ENCODE results near the gene POLR2L. TPM values are rescaled to one million over a fixed set of nuclear protein-coding genes. Genes with fewer than 3 reads are reported as not detected.
A peak's percentile ranks its signal among the peaks of the same experiment; 100 is the strongest.

POLR2L gene
- total RNA-seq, 2 experiments from 2014 or later = 121 to 134 TPM

GRCh38 chr11:875203-875602, 32.9 kb upstream of the POLR2L start:
- no peak overlapping the region for H3K4me3 Mint-ChIP-seq
- no peaks in the 10 kb centered on the region for H3K9me3 Mint-ChIP-seq
- DNase-seq = no peak
- no peaks in the 10 kb centered on the region for H3K4me1 Mint-ChIP-seq
- H3K27me3 Mint-ChIP-seq = no peaks in the 10 kb centered on the region
- H3K36me3 Mint-ChIP-seq = peaks cover 8% of the 10 kb centered on the region
- H3K27ac Mint-ChIP-seq = no peak overlapping the region

DNA sequence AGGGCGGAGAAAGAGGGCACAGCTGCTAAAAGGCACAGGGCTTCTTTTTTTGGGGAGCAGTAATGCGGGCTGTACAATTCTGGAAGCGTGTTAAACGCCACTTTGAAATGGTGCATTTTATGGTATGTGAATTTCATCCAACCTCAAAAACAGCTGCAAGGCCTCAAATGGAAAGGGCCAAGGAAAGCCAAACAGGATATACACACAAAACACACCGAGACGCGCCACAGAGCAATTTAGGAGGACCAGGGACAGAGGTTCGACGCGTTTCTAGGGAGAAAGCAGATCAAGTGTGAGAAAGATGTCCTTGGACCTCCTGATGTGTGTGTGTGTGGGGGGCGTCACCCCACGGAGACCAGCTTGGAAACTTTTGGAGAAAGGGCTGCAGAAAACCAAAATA, 31.4 kb upstream of the POLR2L start:
- H3K27ac Mint-ChIP-seq = no peak overlapping the region
- no peaks in the 10 kb centered on the region for H3K27me3 Mint-ChIP-seq
- no peak overlapping the region for H3K4me3 Mint-ChIP-seq
- DNase-seq = no peak
- no peaks in the 10 kb centered on the region for H3K9me3 Mint-ChIP-seq
- no peaks in the 10 kb centered on the region for H3K4me1 Mint-ChIP-seq
- peaks cover 3% of the 10 kb centered on the region for H3K36me3 Mint-ChIP-seq

DNA sequence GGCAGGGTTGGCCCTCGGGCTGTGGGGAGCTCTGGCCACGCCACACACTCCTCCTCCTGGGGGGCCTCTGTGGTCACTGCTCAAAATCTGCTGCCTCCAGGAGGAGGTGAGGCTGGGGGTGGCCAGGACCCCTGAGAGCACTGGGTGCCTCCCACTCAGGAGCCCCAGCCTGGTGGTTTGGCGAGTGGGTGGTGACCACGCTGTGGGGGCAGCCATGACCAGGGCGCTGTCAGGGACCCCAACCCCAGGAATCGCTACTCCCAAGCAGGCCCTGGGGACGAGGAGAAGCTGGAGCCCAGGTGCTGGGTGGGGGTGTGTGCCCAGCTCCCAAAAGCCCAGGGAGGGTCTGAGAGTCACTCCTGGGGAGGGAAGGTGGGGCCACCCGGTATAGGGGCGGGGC, 30.5 kb upstream of the POLR2L start:
- Mint-ChIP-seq H3K27me3 (no peaks in the 10 kb centered on the region), H3K9me3 (no peaks in the 10 kb centered on the region), H3K4me3 (no peak overlapping the region), H3K36me3 (peaks cover 2% of the 10 kb centered on the region), H3K27ac (no peak overlapping the region), H3K4me1 (no peaks in the 10 kb centered on the region)
- DNase-seq = no peak

DNA sequence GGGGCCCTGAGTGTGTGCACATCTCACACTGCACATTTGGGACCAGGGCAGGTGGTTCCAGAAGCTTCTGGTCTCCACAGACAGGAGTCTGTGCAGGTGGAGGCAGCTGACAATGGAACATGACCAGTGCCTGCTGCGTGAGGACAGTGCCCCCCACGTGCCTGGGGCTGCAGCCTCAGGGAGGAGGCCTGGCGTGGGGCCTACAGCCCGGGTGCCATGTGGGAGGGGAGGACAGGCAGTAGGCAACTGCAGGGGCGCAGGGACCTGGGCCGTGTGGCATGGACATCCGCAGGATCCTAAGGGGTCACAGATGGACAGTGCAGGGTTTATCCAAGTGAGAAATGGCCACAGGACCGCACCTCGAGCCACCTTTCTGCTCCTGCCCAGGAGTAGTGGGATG, 29.1 kb upstream of the POLR2L start:
- Mint-ChIP-seq H3K4me3 (no peak overlapping the region), H3K27me3 (no peaks in the 10 kb centered on the region), H3K4me1 (no peaks in the 10 kb centered on the region), H3K27ac (no peak overlapping the region), H3K9me3 (no peaks in the 10 kb centered on the region), H3K36me3 (peaks cover 1% of the 10 kb centered on the region)
- DNase-seq = no peak

DNA sequence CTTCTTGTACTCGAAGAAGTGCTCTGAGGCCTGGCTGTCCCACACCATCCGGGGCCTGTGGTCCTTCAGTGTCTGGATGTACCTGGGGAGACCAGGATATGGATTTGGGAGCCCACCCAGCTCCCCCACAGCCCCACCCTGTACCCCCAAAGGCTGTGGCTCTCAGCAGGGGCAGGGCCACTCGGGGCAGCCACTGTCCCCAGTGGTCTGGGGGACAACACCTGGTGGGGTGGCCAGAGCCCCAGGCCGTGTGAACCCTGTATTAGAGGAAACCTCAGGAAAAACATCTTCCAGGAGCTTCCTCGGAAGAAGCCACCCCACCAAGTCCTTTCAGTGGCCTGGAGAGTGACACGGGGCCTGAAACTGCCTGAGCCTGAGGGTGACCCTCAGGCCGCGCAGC, 28.1 kb upstream of the POLR2L start:
- Mint-ChIP-seq H3K4me3 (no peak overlapping the region), H3K27me3 (no peaks in the 10 kb centered on the region), H3K4me1 (no peaks in the 10 kb centered on the region), H3K9me3 (no peaks in the 10 kb centered on the region), H3K27ac (no peak overlapping the region), H3K36me3 (peaks cover 1% of the 10 kb centered on the region)
- DNase-seq = no peak

DNA sequence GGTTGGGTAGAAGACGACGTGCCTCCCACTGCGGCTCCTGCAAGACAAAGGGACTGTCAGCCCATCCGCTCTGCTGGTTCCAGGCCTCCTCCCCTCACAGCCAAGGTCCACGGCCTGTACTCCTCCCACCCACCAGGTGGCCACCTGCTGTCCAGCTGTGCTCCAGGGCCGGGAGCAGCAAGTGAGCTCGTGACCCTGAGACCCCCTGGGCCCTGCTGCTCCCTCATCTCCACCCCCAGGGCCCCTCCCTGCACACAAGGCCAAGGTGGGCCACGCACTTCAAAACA, 27.7 kb upstream of the POLR2L start:
- H3K36me3 Mint-ChIP-seq = peaks cover 1% of the 10 kb centered on the region
- no peaks in the 10 kb centered on the region for H3K9me3 Mint-ChIP-seq
- no peak for DNase-seq
- no peak overlapping the region for H3K4me3 Mint-ChIP-seq
- no peaks in the 10 kb centered on the region for H3K4me1 Mint-ChIP-seq
- H3K27me3 Mint-ChIP-seq = no peaks in the 10 kb centered on the region
- H3K27ac Mint-ChIP-seq = no peak overlapping the region

DNA sequence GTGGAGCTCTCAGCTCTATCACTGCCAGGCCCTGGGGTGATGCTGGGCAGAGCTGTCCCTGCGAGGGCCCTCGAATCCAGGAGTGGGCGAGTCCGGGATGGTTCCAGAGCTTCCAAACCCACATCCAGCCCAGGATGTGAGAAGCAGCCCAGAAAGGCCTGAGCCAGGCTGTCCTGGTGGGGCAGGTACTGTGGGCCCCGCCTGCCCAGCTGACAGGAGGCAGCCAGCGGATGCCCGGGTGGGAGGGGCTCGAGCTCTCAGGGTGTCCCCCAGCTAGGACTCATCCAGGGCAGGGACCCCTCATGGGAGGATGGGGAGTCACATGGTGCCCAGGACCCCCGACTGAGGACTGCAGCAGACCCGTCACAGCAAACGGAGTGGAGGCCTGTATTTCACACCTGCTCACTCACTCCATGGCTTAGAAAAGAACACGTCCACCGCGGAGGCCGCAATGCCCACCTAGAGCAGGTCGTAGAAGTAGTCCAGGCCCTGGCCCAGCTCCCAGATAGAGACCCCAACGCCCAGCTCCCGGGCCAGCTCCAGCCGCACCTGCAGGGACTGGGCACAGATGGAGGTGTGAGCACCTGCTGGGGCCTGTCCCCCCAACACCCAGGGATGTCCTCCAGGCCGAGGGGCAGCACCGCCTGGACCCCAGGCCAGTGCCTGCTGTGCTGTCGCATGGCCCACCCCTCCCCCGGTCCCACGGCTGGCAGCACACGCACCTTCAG, 27.2 kb upstream of the POLR2L start:
- no peak for DNase-seq
- no peak overlapping the region for H3K27ac Mint-ChIP-seq
- H3K27me3 Mint-ChIP-seq = no peaks in the 10 kb centered on the region
- H3K4me3 Mint-ChIP-seq = no peak overlapping the region
- H3K9me3 Mint-ChIP-seq = no peaks in the 10 kb centered on the region
- H3K4me1 Mint-ChIP-seq = no peaks in the 10 kb centered on the region
- peaks cover 1% of the 10 kb centered on the region for H3K36me3 Mint-ChIP-seq

GRCh38 chr11:868802-869201, 26.5 kb upstream of the POLR2L start:
- H3K4me3 Mint-ChIP-seq = no peak overlapping the region
- H3K9me3 Mint-ChIP-seq = no peaks in the 10 kb centered on the region

DNA sequence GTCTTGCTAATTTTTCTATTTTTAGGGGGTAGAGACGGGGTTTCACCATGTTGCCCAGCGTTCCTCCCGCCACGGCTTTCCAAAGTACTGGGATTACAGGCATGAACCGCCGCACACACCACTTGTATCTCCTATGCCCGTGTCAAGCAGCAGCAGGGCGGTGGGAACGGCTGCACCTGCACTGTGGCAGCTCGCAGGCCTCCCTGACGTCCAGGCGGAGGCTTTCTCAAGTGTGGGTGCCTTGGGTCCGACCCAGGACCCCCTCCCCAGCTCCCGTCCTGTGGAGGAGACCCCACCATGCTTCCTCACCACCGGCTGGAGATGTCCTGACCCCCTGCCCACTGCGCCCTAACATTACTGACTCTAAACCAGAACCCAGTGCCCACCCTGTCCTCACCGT, 26.1 kb upstream of the POLR2L start:
- no peaks in the 10 kb centered on the region for H3K27me3 Mint-ChIP-seq
- no peak overlapping the region for H3K4me3 Mint-ChIP-seq
- no peaks in the 10 kb centered on the region for H3K9me3 Mint-ChIP-seq
- H3K27ac Mint-ChIP-seq = peak overlapping the region; percentile 54
- no peaks in the 10 kb centered on the region for H3K36me3 Mint-ChIP-seq
- no peaks in the 10 kb centered on the region for H3K4me1 Mint-ChIP-seq
- DNase-seq = no peak

More at GRCh38 chr11:868802-869201, 26.5 kb upstream of the POLR2L start:
- H3K27me3 Mint-ChIP-seq = no peaks in the 10 kb centered on the region
- no peaks in the 10 kb centered on the region for H3K4me1 Mint-ChIP-seq
- peak overlapping the region; percentile 54 for H3K27ac Mint-ChIP-seq
- H3K36me3 Mint-ChIP-seq = no peaks in the 10 kb centered on the region
- DNase-seq = no peak

DNA sequence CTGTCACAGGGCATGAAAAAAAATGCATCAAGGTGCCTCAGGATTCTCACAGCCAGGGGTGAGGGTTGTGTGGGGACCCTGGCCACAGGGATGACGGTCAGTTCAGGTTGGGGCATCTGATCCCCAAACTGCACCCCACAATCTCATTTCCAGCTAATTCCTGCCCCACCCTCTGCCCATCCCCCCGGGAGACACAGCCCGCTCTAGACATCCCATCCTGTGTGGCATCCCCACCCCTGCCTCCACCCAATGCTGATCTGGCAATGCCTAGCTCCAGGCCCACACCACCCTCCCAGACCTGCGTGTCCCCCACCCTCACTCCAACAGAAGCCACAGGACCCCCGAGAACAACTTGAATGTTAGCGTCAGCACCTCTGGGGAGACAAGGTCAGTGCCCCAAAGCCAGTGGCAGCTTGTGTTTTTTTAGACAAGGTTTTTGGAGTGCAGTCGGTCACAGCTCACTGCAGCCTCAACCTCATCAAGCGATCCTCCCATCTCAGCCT, 25.6 kb upstream of the POLR2L start:
- H3K27me3 Mint-ChIP-seq = no peaks in the 10 kb centered on the region
- no peak overlapping the region for H3K27ac Mint-ChIP-seq
- no peak for DNase-seq
- no peaks in the 10 kb centered on the region for H3K4me1 Mint-ChIP-seq
- no peaks in the 10 kb centered on the region for H3K36me3 Mint-ChIP-seq
- H3K4me3 Mint-ChIP-seq = no peak overlapping the region
- H3K9me3 Mint-ChIP-seq = no peaks in the 10 kb centered on the region

DNA sequence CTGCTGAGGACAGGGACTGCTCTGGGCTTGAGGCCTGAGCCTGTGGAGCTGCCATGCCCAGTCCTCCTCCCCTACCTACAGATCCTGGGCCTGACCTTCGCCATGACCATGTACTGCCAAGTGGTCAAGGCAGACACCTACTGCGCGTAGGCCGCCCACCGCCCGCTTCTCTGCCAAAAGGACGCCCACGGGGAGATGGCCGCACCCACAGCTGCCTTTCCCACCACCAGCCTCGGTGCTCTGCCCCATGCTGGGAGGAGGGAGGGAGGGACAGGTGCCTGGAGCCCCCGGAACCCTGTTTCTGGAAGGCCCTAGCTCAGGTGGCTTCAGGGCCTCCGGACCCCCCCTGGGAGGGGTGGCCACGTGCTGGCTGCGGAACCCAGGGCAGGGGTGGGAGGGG, 24.2 kb upstream of the POLR2L start:
- no peak for DNase-seq
- H3K27ac Mint-ChIP-seq = no peak overlapping the region
- H3K4me3 Mint-ChIP-seq = no peak overlapping the region
- no peaks in the 10 kb centered on the region for H3K4me1 Mint-ChIP-seq
- no peaks in the 10 kb centered on the region for H3K36me3 Mint-ChIP-seq
- H3K9me3 Mint-ChIP-seq = no peaks in the 10 kb centered on the region
- no peaks in the 10 kb centered on the region for H3K27me3 Mint-ChIP-seq

DNA sequence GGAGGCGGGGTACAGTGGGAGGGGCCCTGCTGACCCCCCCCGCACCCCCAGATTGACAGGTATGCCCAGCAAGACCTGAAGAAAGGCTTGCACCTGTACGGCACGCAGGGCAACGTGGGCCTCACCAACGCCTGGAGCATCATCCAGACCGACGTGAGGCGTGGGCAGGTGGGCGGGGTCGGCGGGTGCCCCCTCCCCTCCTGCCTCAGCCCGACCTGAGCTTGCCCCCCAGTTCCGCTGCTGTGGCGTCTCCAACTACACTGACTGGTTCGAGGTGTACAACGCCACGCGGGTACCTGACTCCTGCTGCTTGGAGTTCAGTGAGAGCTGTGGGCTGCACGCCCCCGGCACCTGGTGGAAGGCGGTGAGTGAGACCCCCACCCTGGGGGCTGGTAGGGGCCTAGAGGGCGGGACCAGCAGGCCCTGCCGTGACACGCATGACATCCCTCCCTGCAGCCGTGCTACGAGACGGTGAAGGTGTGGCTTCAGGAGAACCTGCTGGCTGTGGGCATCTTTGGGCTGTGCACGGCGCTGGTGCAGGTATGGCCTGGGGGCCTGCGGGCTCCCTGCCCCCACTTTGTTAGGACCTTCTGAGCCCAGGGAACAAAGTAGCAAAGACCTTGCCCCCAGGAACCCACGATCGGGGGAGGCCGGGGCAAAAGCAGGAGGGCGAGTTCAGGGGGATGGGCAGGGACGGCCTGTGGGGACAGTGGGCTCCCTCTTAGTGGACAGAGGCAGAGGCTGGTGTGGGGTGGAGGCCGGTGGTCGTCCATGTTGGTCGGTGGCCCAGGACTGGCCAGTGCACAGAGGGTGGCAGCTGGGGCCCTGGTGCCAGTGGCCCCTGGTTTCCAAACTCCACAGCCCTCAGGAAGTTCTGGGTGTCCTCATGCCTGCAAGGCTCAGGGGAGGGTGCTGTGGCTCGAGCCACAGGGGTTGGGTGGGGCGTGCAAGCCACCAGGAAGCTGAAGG, 23.4 kb upstream of the POLR2L start:
- Mint-ChIP-seq H3K9me3 (no peaks in the 10 kb centered on the region), H3K4me1 (no peaks in the 10 kb centered on the region), H3K27ac (no peak overlapping the region), H3K4me3 (no peak overlapping the region), H3K36me3 (no peaks in the 10 kb centered on the region), H3K27me3 (no peaks in the 10 kb centered on the region)
- DNase-seq = no peak

DNA sequence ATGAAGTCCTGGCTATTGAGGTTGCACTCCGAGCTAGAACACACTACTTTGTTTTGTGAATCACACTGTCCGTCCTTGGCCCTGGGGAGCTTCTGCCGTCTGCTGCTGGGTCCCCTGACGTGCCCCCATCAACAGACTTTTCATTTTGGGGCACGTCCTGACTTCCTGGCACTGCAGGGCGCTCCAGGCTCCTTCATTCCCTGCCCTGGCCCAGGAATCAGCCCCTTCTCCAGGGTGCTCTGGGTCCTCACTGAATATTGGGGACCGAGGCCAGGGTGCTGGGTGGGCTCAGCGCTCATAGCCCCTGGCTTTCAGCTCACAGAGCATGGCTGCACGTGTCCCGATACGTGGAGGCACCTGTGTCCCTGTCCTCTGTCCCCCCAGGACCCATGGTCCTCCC, 22.6 kb upstream of the POLR2L start:
- Mint-ChIP-seq H3K27ac (no peak overlapping the region), H3K36me3 (no peaks in the 10 kb centered on the region), H3K9me3 (no peaks in the 10 kb centered on the region), H3K4me1 (no peaks in the 10 kb centered on the region), H3K27me3 (no peaks in the 10 kb centered on the region), H3K4me3 (no peak overlapping the region)
- no peak for DNase-seq

DNA sequence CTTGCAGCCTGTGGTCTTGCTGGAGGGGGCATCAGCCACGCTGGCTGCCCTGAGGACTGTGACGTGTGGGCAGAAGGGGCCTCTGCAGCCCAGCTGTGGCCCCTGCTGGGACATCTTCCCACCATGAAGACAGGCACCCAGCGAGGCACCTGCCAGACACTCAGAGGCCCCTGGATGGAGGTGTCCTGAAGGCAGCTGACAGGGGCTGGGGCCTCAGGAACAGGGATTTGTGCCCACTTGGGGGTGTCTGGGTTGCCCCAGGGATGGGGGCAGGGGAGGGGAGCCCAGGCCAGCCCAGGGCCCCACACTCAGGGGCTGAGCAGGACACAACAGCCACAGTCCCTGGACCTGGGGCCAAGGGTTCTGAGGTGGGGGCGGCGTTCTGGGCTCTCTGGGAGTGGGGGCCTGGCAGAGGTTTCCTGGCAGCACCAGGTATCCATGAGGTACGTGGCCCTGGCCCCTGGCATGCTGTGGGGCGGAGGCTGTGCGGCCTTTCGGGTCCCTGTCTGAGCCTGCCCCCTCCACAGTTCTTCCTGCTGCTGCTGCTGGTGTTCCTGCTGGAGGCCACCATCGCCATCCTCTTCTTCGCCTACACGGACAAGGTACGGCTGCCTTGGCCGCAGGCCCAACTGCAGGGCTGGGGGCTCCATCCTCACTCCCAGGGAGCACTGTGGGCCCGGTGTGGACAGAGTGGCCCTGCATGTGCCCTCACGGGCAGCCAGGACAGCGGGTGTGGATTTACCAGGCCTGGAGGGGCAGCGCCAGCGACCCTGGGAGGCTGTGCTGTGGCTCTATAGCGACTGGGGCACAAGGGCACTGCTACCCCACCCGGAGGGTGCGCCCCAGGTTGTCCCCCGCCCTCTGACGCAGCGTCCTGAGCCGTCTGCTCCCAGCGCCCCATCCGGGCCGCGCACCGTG, 21.8 kb upstream of the POLR2L start:
- no peak for DNase-seq
- Mint-ChIP-seq H3K27me3 (no peaks in the 10 kb centered on the region), H3K4me3 (no peak overlapping the region), H3K4me1 (peaks cover 2% of the 10 kb centered on the region), H3K27ac (no peak overlapping the region), H3K9me3 (no peaks in the 10 kb centered on the region), H3K36me3 (no peaks in the 10 kb centered on the region)

Data from activated naive CD8-positive, alpha-beta T cell treated with anti-CD3 and anti-CD28 coated beads for 36 hours (primary cell).